ENCODE data around the gene TRIM62. TPM values are rescaled to one million over a fixed set of nuclear protein-coding genes. Genes with fewer than 3 reads are reported as not detected.

The TRIM62 gene
- total RNA-seq, 1 donor from 2014 or later, result 14.0 TPM

GRCh38 chr1:33122483-33123178 is 59.2 kb downstream of the TRIM62 start:
- Mint-ChIP-seq H3K4me3 (no peak overlapping the region), H3K4me1 (ENCODE audit: unreplicated experiment) (peaks cover 21% of the 10 kb centered on the region), H3K27me3 (peaks cover 10% of the 10 kb centered on the region), H3K9me3 (peaks cover 6% of the 10 kb centered on the region), H3K27ac (no peak overlapping the region), H3K36me3 (peaks cover 12% of the 10 kb centered on the region)
- peak; percentile 40 for DNase-seq (ENCODE audit: extremely low spot score, unreplicated experiment)
- no peak for TF ChIP-seq CTCF (conservative IDR thresholded peaks at IDR 0.05)

GRCh38 chr1:33121728-33122127 is 60.1 kb downstream of the TRIM62 start:
- peak; percentile 31 for DNase-seq (ENCODE audit: extremely low spot score, unreplicated experiment)
- H3K4me1 Mint-ChIP-seq (ENCODE audit: unreplicated experiment), result peaks cover 13% of the 10 kb centered on the region
- peaks cover 6% of the 10 kb centered on the region for H3K9me3 Mint-ChIP-seq
- peaks cover 10% of the 10 kb centered on the region for H3K27me3 Mint-ChIP-seq
- no peak overlapping the region for H3K27ac Mint-ChIP-seq
- TF ChIP-seq CTCF (conservative IDR thresholded peaks at IDR 0.05), result no peak
- H3K36me3 Mint-ChIP-seq, result peaks cover 12% of the 10 kb centered on the region
- H3K4me3 Mint-ChIP-seq, result no peak overlapping the region

- Mint-ChIP-seq H3K4me1 (ENCODE audit: unreplicated experiment) (peaks cover 5% of the 10 kb centered on the region), H3K36me3 (peaks cover 5% of the 10 kb centered on the region), H3K4me3 (no peak overlapping the region), H3K9me3 (peaks cover 4% of the 10 kb centered on the region), H3K27me3 (peaks cover 10% of the 10 kb centered on the region), H3K27ac (no peak overlapping the region)
- DNase-seq (ENCODE audit: extremely low spot score, unreplicated experiment), result peak; percentile 53
- TF ChIP-seq CTCF (conservative IDR thresholded peaks at IDR 0.05), result no peak
These were observed 61.2 kb downstream of the TRIM62 start for GRCh38 chr1:33120436-33121231.

- Mint-ChIP-seq H3K27ac (no peak overlapping the region), H3K4me3 (no peak overlapping the region), H3K27me3 (peaks cover 10% of the 10 kb centered on the region)
These were observed 62.2 kb downstream of the TRIM62 start for GRCh38 chr1:33119532-33120217.

More at GRCh38 chr1:33119532-33120217, 62.2 kb downstream of the TRIM62 start:
- H3K4me1 Mint-ChIP-seq (ENCODE audit: unreplicated experiment), result peaks cover 5% of the 10 kb centered on the region
- DNase-seq (ENCODE audit: extremely low spot score, unreplicated experiment), result peak; percentile 59
- peak; percentile 25 for TF ChIP-seq CTCF (conservative IDR thresholded peaks at IDR 0.05)
- no peaks in the 10 kb centered on the region for H3K9me3 Mint-ChIP-seq
- H3K36me3 Mint-ChIP-seq, result no peaks in the 10 kb centered on the region
